NCI-H1417 treated with DMSO at 0.1 percent for 48 hours (cell line): ENCODE results near the gene APEH.

Experiments used
- DNase-seq: peaks from one replicate; lab custom pipeline; 2025; lab: John Stamatoyannopoulos, UW

Gene APEH

GRCh38 chr3:49650637-49651036, 23.5 kb upstream of the APEH start:
- DNase-seq = no peak

GRCh38 chr3:49652218-49652902, 21.8 kb upstream of the APEH start:
- DNase-seq = no peak

- DNase-seq = no peak
These were observed 21.2 kb upstream of the APEH start for GRCh38 chr3:49652903-49653415.

- no peak for DNase-seq
These were observed 20.5 kb upstream of the APEH start for GRCh38 chr3:49653621-49654020.

GRCh38 chr3:49654176-49654825, 19.9 kb upstream of the APEH start:
- no peak for DNase-seq

GRCh38 chr3:49654955-49655556, 19.1 kb upstream of the APEH start:
- DNase-seq = no peak

- DNase-seq = no peak
These were observed 18.3 kb upstream of the APEH start for GRCh38 chr3:49655731-49656285.

- no peak for DNase-seq
These were observed 17.5 kb upstream of the APEH start for GRCh38 chr3:49656541-49657112.

- DNase-seq = no peak
These were observed 16.8 kb upstream of the APEH start for GRCh38 chr3:49657208-49657915.

GRCh38 chr3:49658711-49659110, 15.4 kb upstream of the APEH start:
- DNase-seq = no peak

- no peak for DNase-seq
These were observed 14.4 kb upstream of the APEH start for GRCh38 chr3:49659756-49660155.

GRCh38 chr3:49661281-49661680, 12.9 kb upstream of the APEH start:
- DNase-seq = no peak

GRCh38 chr3:49662021-49662420, 12.1 kb upstream of the APEH start:
- no peak for DNase-seq

GRCh38 chr3:49662720-49663413, 11.3 kb upstream of the APEH start:
- no peak for DNase-seq

GRCh38 chr3:49663831-49664230, 10.3 kb upstream of the APEH start:
- no peak for DNase-seq

GRCh38 chr3:49664300-49664699, 9.9 kb upstream of the APEH start:
- DNase-seq = no peak

GRCh38 chr3:49665822-49666519, 8.2 kb upstream of the APEH start:
- DNase-seq = no peak

- DNase-seq = no peak
These were observed 7.6 kb upstream of the APEH start for GRCh38 chr3:49666592-49666991.

GRCh38 chr3:49667701-49668413, 6.3 kb upstream of the APEH start:
- no peak for DNase-seq

- no peak for DNase-seq
These were observed 5.7 kb upstream of the APEH start for GRCh38 chr3:49668414-49668797.
